A549 (cell line): ENCODE measurements around the gene UNC45A. TPM values are rescaled to one million over a fixed set of nuclear protein-coding genes. Genes with fewer than 3 reads are reported as not detected.

Source experiments
- ATAC-seq, 2 experiments: fragments of 200-7000 bp in 1 of 2; fragments of >200 bp in 1 of 2; cut with Nextera tagmentation in 1 of 2; cut with Tn5 transposase in 1 of 2; 3 replicates each; pipeline versions ENCODE4 v1.8.0 to v1.9.1; 2018 to 2020; ENCODE audit warnings: mild to moderate bottlenecking in 1 of 2, moderate library complexity in 1 of 2
- CTCF ChIA-PET: fragments of 300-600 bp; sonication (Branson Sonifier 250); formaldehyde crosslinking; extraction: SDS; loops from one replicate; lab custom pipeline; 2021; ENCODE audit warnings: antibody characterized with exemption, inconsistent platforms; lab: Yijun Ruan, JAX
- POLR2A ChIA-PET: fragments of 350-600 bp; formaldehyde crosslinking; extraction: SDS; loops from one replicate; lab custom pipeline; 2021; ENCODE audit warnings: antibody characterized with exemption, inconsistent platforms; lab: Yijun Ruan, JAX
- DNase-seq, 2 experiments: peaks; one replicate each; pipeline versions ENCODE4 v3.0.0 to v3.0.0-alpha.2; 2011 to 2016; ENCODE audit warnings: low read depth in 1 of 2, low spot score in 1 of 2
- FAIRE-seq: peaks from 2 replicates; lab custom pipeline; 2011; peaks lifted over from hg19 to GRCh38; lab: Jason Lieb, UNC
- H3K27ac ChIP-seq, 2 experiments: fragments of >200 bp; sonication (Bioruptor Twin); formaldehyde crosslinking; 3 replicates each; pipeline ENCODE4 v1.5.1; 2016 to 2017
- H3K4me1 ChIP-seq: fragments of >200 bp; sonication (Bioruptor Twin); formaldehyde crosslinking; 3 replicates; pipeline ENCODE4 v1.6.1; 2016
- H3K4me2 ChIP-seq: fragments of >200 bp; sonication (Bioruptor Twin); formaldehyde crosslinking; 3 replicates; pipeline ENCODE4 v1.6.1; 2016
- H3K4me3 ChIP-seq: fragments of >200 bp; sonication (Bioruptor Twin); formaldehyde crosslinking; 3 replicates; pipeline ENCODE4 v1.5.1; 2016
- H3K9me3 ChIP-seq: fragments of >200 bp; sonication (Bioruptor Twin); formaldehyde crosslinking; 3 replicates; pipeline ENCODE4 v1.6.1; 2016
- CBX8 ChIP-seq: fragments of 200-600 bp; sonication (generic); IDR thresholded peaks from 2 replicates; pipeline ENCODE4 v1.6.1; 2016
- CEBPB ChIP-seq, 2 experiments: fragments of >200 bp in 1 of 2; sonication (Bioruptor Twin) in 1 of 2; formaldehyde crosslinking in 1 of 2; IDR thresholded peaks; 2 replicates each; pipeline ENCODE4 v1.6.1; 2012 to 2016
- FOSB ChIP-seq: fragments of 250-450 bp; sonication (Bioruptor Pico); IDR thresholded peaks from 2 replicates; pipeline ENCODE4 v1.5.0; 2020; ENCODE audit warnings: mild to moderate bottlenecking, moderate library complexity
- GATA3 ChIP-seq: IDR thresholded peaks from 2 replicates; pipeline ENCODE4 v1.6.1; 2012; ENCODE audit warnings: borderline replicate concordance
- HDAC2 ChIP-seq: fragments of 200-600 bp; sonication (generic); IDR thresholded peaks from 2 replicates; pipeline ENCODE4 v1.6.1; 2016
- HEYL ChIP-seq: fragments of 250-450 bp; sonication (Bioruptor Pico); IDR thresholded peaks from 2 replicates; pipeline ENCODE4 v1.8.0; 2021; ENCODE audit warnings: mild to moderate bottlenecking, moderate library complexity
- KDM5A ChIP-seq: fragments of 200-600 bp; sonication (generic); IDR thresholded peaks from 2 replicates; pipeline ENCODE4 v1.6.1; 2016; ENCODE audit warnings: antibody characterized with exemption, mild to moderate bottlenecking
- MYC ChIP-seq: IDR thresholded peaks from 2 replicates; pipeline ENCODE4 v1.6.1; 2012; ENCODE audit warnings: mild to moderate bottlenecking, inconsistent platforms, low read length, improper control_type of control experiment, borderline replicate concordance
- NFE2L2 ChIP-seq: fragments of 150-350 bp; conservative IDR thresholded peaks from 2 replicates; pipeline ENCODE4 v1.6.1; 2014; ENCODE audit warnings: low read length
- NR3C1 ChIP-seq: fragments of >200 bp; sonication (Bioruptor Twin); formaldehyde crosslinking; IDR thresholded peaks from 3 replicates; pipeline ENCODE4 v1.6.1; 2017
- RAD21 ChIP-seq, 2 experiments: fragments of >200 bp in 1 of 2; sonication (Bioruptor Twin) in 1 of 2; formaldehyde crosslinking in 1 of 2; IDR thresholded peaks in 1 of 2; conservative IDR thresholded peaks in 1 of 2; 2 replicates in 1 of 2; 3 replicates in 1 of 2; pipeline ENCODE4 v1.6.1; 2012 to 2018; ENCODE audit warnings: inconsistent platforms in 1 of 2
- RARB ChIP-seq: fragments of 250-450 bp; sonication (Bioruptor Pico); IDR thresholded peaks from 2 replicates; pipeline ENCODE4 v1.8.0; 2021; ENCODE audit warnings: mild to moderate bottlenecking, moderate library complexity
- RFX5 ChIP-seq: fragments of 450-650 bp; IDR thresholded peaks from 2 replicates; pipeline ENCODE4 v1.7.1; 2014; ENCODE audit warnings: antibody characterized with exemption, mild to moderate bottlenecking, moderate library complexity
- RNF2 ChIP-seq: fragments of 200-600 bp; sonication (generic); IDR thresholded peaks from 2 replicates; pipeline ENCODE4 v1.6.1; 2016; ENCODE audit warnings: low read depth, mild to moderate bottlenecking, antibody characterized with exemption, moderate library complexity, borderline replicate concordance
- SMC3 ChIP-seq: fragments of >200 bp; sonication (Bioruptor Twin); formaldehyde crosslinking; IDR thresholded peaks from 3 replicates; pipeline ENCODE4 v1.6.1; 2018; ENCODE audit warnings: inconsistent platforms
- TFCP2L1 ChIP-seq: fragments of 250-450 bp; sonication (Bioruptor Pico); IDR thresholded peaks from 2 replicates; pipeline ENCODE4 v1.5.0; 2021; ENCODE audit warnings: mild to moderate bottlenecking
- ZC3H11A ChIP-seq: fragments of 450-650 bp; IDR thresholded peaks from 2 replicates; pipeline ENCODE4 v1.6.1; 2014; ENCODE audit warnings: antibody characterized with exemption, mild to moderate bottlenecking
- ZFP36 ChIP-seq: fragments of 450-650 bp; IDR thresholded peaks from 2 replicates; pipeline ENCODE4 v1.6.1; 2014; ENCODE audit warnings: borderline replicate concordance; ENCODE audit not compliant: partially characterized antibody
- ZNF302 ChIP-seq: fragments of 250-450 bp; sonication (Bioruptor Pico); IDR thresholded peaks from 2 replicates; pipeline ENCODE4 v1.9.0; 2021; ENCODE audit warnings: inconsistent platforms, mild to moderate bottlenecking, moderate library complexity
- ZSCAN20 ChIP-seq: fragments of 250-450 bp; sonication (Bioruptor Pico); IDR thresholded peaks from 2 replicates; pipeline ENCODE4 v1.8.0; 2022; ENCODE audit warnings: mild to moderate bottlenecking, moderate library complexity
- WGBS: methylation state at CpG from one replicate; pipeline ENCODE4 v1.1.6; 2017; ENCODE audit errors: missing lambda C conversion rate; 5-methylcytosine and 5-hydroxymethylcytosine counted together
- polyA plus RNA-seq, 4 experiments: library from polyadenylated mRNA; depleted of rRNA in 3 of 4; stranded (reverse); fragments of >200 nt; fragmentation: RNase III in 1 of 4; extraction: RNeasy Plus Mini Kit Qiagen cat#74134 plus additional on column Dnase treatment in 1 of 4; gene quantifications; 2 replicates in 3 of 4; 3 replicates in 1 of 4; pipeline ENCODE4 v1.2.3, GENCODE V29; 2011 to 2017
- TF ChIP-seq, protein P1 (sequence below): fragments of >200 bp; sonication (Bioruptor Twin); formaldehyde crosslinking; IDR thresholded peaks from 3 replicates; pipeline ENCODE4 v1.5.1; 2016
- TF ChIP-seq, protein P2 (sequence below): fragments of 200-600 bp; sonication (generic); IDR thresholded peaks from 2 replicates; pipeline ENCODE4 v1.6.1; 2016; ENCODE audit warnings: antibody characterized with exemption, mild to moderate bottlenecking, moderate library complexity
- TF ChIP-seq, protein P3 (sequence below): IDR thresholded peaks from 2 replicates; pipeline ENCODE4 v1.6.1; 2012
- TF ChIP-seq, protein P4 (sequence below): fragments of 150-350 bp; IDR thresholded peaks from 2 replicates; pipeline ENCODE4 v1.6.1; 2014; ENCODE audit warnings: low read depth, mild to moderate bottlenecking, low read length

UNC45A gene
- polyA plus RNA-seq, 2 of the 4 experiments (the other 2 are of a cell fraction): 48.2 to 80.4 TPM

DNA sequence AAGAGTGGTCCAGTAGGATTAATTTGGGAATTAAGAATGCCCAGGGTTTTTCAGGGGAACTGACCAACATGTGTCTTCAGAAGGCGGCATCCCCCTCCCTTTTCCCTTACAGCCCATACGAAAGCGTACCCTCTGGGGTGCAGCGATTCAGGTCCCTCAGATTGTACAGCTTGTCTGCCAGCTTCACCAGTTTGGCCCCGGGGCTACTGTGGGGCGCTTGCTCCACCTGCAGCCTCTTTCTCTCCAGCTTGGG is 3.6 kb upstream of the UNC45A start:
- ATAC-seq: no peak
- Histone ChIP-seq H3K9me3 (no peaks in the 10 kb centered on the region), H3K27ac (peak overlapping the region; percentile 84 to 93), H3K4me1 (peaks cover 33% of the 10 kb centered on the region), H3K4me2 (peak overlapping the region; percentile 72), H3K4me3 (peak overlapping the region; percentile 69)
- TF ChIP-seq ZFP36 (no peak), RAD21 (conservative IDR thresholded peaks at IDR 0.05 in 1 of 2, IDR thresholded peaks at IDR 0.05 in 1 of 2) (no peak; a peak in 3 of 5 replicates), RARB (no peak), ZSCAN20 (no peak), RFX5 (no peak), CBX8 (no peak), NFE2L2 (no peak), HEYL (CRISPR knock-in tag) (no peak), KDM5A (no peak)
- TF ChIP-seq, protein P1, sequence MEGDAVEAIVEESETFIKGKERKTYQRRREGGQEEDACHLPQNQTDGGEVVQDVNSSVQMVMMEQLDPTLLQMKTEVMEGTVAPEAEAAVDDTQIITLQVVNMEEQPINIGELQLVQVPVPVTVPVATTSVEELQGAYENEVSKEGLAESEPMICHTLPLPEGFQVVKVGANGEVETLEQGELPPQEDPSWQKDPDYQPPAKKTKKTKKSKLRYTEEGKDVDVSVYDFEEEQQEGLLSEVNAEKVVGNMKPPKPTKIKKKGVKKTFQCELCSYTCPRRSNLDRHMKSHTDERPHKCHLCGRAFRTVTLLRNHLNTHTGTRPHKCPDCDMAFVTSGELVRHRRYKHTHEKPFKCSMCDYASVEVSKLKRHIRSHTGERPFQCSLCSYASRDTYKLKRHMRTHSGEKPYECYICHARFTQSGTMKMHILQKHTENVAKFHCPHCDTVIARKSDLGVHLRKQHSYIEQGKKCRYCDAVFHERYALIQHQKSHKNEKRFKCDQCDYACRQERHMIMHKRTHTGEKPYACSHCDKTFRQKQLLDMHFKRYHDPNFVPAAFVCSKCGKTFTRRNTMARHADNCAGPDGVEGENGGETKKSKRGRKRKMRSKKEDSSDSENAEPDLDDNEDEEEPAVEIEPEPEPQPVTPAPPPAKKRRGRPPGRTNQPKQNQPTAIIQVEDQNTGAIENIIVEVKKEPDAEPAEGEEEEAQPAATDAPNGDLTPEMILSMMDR: no peak; the same call in 2 of the 3 replicates
- TF ChIP-seq, protein P2, sequence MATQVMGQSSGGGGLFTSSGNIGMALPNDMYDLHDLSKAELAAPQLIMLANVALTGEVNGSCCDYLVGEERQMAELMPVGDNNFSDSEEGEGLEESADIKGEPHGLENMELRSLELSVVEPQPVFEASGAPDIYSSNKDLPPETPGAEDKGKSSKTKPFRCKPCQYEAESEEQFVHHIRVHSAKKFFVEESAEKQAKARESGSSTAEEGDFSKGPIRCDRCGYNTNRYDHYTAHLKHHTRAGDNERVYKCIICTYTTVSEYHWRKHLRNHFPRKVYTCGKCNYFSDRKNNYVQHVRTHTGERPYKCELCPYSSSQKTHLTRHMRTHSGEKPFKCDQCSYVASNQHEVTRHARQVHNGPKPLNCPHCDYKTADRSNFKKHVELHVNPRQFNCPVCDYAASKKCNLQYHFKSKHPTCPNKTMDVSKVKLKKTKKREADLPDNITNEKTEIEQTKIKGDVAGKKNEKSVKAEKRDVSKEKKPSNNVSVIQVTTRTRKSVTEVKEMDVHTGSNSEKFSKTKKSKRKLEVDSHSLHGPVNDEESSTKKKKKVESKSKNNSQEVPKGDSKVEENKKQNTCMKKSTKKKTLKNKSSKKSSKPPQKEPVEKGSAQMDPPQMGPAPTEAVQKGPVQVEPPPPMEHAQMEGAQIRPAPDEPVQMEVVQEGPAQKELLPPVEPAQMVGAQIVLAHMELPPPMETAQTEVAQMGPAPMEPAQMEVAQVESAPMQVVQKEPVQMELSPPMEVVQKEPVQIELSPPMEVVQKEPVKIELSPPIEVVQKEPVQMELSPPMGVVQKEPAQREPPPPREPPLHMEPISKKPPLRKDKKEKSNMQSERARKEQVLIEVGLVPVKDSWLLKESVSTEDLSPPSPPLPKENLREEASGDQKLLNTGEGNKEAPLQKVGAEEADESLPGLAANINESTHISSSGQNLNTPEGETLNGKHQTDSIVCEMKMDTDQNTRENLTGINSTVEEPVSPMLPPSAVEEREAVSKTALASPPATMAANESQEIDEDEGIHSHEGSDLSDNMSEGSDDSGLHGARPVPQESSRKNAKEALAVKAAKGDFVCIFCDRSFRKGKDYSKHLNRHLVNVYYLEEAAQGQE: no peak
- TF ChIP-seq, protein P3, sequence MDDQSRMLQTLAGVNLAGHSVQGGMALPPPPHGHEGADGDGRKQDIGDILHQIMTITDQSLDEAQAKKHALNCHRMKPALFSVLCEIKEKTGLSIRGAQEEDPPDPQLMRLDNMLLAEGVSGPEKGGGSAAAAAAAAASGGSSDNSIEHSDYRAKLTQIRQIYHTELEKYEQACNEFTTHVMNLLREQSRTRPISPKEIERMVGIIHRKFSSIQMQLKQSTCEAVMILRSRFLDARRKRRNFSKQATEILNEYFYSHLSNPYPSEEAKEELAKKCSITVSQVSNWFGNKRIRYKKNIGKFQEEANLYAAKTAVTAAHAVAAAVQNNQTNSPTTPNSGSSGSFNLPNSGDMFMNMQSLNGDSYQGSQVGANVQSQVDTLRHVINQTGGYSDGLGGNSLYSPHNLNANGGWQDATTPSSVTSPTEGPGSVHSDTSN: no peak
- DNase-seq: no peak
- POLR2A ChIA-PET: interaction anchor here (0.5 to 2.8 kb wide), 7 partner anchors 23 to 312 kb away, joined by 3 to 20 read pairs (median 4); partner anchors contain the start of genes MAN2A2 and RCCD1
- CTCF ChIA-PET: interaction anchor here (0.5 to 16.4 kb wide), 50 partner anchors 8 to 781 kb away, joined by 3 to 536 read pairs (median 4); partner anchors contain the start of genes FES, MAN2A2, PRC1 and RCCD1
- WGBS: 20% methylated on average over 6 of the region's 6 CpGs
- FAIRE-seq: no peak

DNA sequence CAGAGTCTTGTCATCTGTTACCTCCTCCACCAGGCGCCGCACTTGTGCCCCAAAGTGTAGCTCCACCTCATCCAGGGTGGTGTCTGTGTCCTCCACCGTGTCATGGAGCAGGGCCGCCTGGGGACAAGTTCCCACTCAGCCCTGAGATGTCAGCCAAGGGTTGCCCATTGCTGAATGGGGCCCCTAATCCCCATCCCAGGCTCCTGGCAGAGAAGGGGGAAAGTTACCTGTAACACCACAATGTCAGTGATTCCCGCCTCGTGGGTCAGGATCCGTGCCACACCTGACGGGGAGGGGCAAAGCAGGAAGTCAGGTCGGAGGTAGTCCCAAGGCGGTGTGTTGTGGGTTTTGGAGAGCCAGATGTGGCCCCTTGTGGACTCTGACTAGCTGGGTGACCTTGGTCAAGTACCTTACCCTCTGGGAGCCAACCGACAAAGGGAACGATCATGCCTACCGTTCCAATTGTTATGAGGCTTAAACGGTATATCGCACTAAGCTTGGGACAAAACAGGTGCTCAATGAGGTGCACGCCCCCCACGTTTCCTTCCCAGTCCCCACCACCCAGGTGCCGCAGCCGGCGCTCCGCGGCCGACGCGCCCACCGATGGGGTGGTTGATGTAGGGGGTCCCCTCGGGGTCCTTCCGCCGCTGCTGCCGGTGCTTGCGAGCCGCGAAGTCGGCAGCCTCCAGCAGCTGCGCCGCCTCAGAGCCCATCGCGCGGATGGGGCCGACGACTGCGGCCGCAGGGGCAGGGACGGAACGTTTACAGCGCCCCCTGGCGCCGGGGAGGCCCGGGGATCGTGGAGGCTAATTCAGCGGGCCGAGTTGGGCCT is 3.0 kb upstream of the UNC45A start, which contains the start of gene HDDC3:
TSS of gene HDDC3 (minus strand) at position 722 of the 832 bp plus-strand sequence. CDS start at position 713, 9 bp downstream.
- POLR2A ChIA-PET: interaction anchor here (1.0 to 2.8 kb wide), 6 partner anchors 22 to 313 kb away, joined by 3 to 20 read pairs (median 4); partner anchors contain the start of genes MAN2A2 and RCCD1
- DNase-seq: peak; percentile 94 to 98
- WGBS: under 1% methylated on average over 39 of the region's 52 CpGs
- TF ChIP-seq NR3C1 (no peak), ZNF302 (no peak), KDM5A (peak; percentile 53), FOSB (CRISPR knock-in tag) (no peak), TFCP2L1 (CRISPR knock-in tag) (no peak), RARB (no peak), SMC3 (peak; percentile 45), HEYL (CRISPR knock-in tag) (no peak), ZC3H11A (peak; percentile 2; the same call in 1 of the 2 replicates), RAD21 (conservative IDR thresholded peaks at IDR 0.05 in 1 of 2, IDR thresholded peaks at IDR 0.05 in 1 of 2) (peak; percentile 26 to 39; a peak in 2 of 5 replicates), RNF2 (no peak), CEBPB (IDR thresholded peaks at IDR 0.05) (no peak), GATA3 (0 out of 2 replicates have a peak, but pooled peaks have one; percentile 34), MYC (peak; percentile 56; the same call in 1 of the 2 replicates), HDAC2 (no peak)
- TF ChIP-seq, protein P4, sequence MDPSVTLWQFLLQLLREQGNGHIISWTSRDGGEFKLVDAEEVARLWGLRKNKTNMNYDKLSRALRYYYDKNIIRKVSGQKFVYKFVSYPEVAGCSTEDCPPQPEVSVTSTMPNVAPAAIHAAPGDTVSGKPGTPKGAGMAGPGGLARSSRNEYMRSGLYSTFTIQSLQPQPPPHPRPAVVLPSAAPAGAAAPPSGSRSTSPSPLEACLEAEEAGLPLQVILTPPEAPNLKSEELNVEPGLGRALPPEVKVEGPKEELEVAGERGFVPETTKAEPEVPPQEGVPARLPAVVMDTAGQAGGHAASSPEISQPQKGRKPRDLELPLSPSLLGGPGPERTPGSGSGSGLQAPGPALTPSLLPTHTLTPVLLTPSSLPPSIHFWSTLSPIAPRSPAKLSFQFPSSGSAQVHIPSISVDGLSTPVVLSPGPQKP: no peak
- TF ChIP-seq, protein P3: peak; percentile 35; the same call in 1 of the 2 replicates

More for the DNA sequence above, 3.0 kb upstream of the UNC45A start, which contains the start of gene HDDC3:
- Histone ChIP-seq H3K4me2 (peak within 1 kb of the TSS; percentile 72), H3K9me3 (no peaks in the 10 kb centered on the region), H3K4me3 (peak within 1 kb of the TSS; percentile 69), H3K27ac (peak within 1 kb of the TSS; percentile 84 to 93), H3K4me1 (peaks cover 35% of the 10 kb centered on the region)
- no peak for FAIRE-seq
- CTCF ChIA-PET: interaction anchor here (0.5 to 16.4 kb wide), 71 partner anchors 9 to 790 kb away, joined by 3 to 536 read pairs (median 4); partner anchors contain the start of genes FES, MAN2A2, PRC1 and RCCD1
- peak; percentile 67 to 77 for ATAC-seq
